NCI-H1694 (cell line): ENCODE results near the gene C1orf116.
A peak's percentile ranks its signal among the peaks of the same experiment; 100 is the strongest.

ENCODE experiments used
- DNase-seq: peaks from one replicate; lab custom pipeline; 2025; lab: John Stamatoyannopoulos, UW

C1orf116 gene

DNA sequence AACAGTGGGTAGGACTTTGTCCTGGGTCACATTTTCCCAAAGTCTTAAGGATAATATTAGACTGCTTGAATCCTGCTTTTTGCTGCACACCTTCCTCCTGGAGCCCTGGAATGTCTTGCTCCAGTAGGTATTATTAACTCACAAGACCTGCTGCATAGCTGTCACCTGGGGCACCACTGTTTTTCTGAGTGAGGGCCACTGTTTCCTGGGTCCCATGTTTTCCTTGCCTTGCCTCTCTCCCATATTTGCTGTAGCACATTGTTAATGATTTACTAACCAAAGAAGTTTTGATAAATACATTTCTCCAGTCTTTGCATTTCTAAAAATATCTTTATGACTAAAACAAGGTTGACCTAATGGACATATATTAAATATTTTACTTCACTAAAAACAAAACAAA lies 39.8 kb downstream of the C1orf116 start:
- DNase-seq = no peak

DNA sequence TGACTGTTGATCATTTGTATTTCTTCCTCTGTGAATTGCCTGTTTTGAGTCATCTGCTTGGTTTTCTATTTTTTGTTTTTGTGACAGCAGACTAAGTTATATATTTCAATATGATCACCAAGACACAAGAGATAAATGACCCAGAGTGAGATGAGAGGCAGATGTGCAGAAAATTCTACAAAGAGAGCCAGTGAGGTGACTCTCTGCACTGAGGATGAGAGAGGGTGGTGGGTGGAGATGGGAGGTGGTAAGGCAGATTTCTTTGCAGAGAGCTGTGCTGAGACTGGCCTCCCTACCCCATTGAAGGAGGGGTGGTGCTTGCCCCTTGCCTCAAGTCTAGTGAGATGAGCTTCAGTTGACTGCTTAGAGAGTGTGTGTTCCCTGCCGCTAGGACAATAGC lies 44.7 kb downstream of the C1orf116 start:
- no peak for DNase-seq

- no peak for DNase-seq
Measured at GRCh38 chr1:206986885-206987284, 45.7 kb downstream of the C1orf116 start.

DNA sequence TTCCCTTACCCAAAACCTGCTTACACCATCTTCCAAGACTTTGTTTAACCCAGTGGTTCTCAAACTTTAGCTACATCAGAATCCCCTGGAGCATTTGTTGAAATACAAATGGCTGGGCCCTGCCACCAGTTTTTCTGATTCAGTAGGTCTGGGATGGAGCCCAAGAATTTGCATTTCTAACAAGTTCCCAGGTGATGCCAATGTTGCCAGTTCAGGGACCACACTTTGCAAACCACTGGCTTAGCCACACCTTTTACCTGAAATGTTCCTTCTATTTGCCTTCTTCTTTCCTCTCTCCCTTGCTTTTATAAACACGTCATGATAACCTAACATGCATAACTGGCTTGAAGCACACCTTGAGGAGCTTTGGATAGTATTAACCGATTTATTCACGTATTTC lies 46.2 kb downstream of the C1orf116 start:
- no peak for DNase-seq

DNA sequence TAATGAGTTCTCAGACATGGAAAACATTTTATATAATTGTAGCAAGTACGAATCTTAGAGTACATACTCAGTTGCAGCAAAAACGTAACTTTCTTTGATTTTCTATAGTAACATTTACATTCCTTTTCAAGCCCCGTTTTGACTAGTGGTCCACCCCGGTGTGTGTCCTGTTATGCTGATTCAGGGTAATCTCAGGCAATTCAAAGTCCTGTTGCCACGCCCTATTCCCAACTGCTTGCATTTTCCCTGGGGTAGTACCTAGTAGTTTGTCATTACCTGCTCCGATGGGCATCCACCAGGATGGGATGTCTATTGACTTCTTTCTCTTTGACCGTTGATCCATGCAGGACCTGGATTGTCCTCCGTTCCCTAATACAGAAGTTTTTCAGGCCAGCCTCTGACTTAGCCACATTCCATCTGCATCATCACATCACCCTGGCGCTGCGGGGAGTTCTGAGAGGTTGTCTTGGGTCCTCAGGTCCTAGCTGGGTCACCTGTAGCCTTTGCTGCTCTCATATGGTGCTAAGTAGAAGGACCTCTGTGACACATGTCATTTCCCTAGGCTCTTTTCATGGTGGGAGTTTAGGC lies 47.3 kb downstream of the C1orf116 start:
- DNase-seq = no peak

- peak; percentile 37 for DNase-seq
Measured at GRCh38 chr1:206982216-206982615, 50.3 kb downstream of the C1orf116 start.

DNA sequence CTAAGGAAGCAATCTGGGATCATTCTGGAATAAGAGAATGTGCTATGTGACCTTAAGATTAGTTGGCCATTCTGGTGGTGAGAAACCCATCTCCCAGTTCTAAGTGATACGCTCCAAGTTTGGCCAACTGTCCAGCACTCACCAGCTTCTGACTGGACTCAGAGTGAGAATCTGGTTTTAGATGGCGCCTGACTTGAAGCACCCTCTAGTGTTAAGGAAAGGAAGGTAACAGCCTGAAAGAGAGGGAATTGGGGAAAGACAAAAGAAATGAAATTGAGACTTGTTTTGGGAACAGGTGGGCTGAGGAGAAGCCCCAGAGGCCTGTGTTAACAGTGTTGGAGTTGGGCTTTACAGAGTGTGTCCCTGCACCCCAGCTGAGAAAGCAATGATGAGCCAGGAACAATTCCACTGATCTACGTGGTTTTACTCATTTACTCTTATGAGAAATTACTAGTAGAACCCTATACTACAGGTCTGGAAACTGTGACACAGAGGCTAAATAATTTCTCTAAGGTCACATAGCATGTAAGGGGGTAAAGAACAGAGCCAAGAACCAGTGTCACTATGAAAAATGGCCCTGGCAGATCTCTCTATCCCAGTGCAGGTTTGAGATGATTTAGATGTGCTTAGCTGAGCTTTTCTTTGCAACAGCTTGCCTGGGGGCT lies 53.0 kb downstream of the C1orf116 start:
- no peak for DNase-seq

DNA sequence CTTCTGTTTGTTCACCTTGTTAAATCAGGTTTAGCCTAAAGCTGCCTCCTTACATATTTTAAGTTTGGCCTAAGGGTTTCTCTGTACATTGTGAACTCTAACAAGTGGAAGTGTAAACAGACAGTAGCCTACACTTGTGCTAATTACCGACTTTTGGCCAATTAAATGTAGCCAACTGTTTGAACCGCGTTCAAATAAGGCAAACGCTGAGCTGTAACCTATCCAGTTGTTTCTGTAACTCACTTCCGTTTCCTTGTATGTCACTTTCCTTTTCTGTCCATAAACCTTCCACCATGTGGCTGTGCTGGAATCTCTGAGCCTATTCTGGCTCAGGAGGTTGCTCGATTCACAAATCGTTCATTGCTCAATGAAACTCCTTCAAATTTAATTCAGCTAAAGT lies 54.3 kb downstream of the C1orf116 start:
- no peak for DNase-seq

GRCh38 chr1:206975306-206975705 lies 57.2 kb downstream of the C1orf116 start:
- DNase-seq = peak; percentile 16

DNA sequence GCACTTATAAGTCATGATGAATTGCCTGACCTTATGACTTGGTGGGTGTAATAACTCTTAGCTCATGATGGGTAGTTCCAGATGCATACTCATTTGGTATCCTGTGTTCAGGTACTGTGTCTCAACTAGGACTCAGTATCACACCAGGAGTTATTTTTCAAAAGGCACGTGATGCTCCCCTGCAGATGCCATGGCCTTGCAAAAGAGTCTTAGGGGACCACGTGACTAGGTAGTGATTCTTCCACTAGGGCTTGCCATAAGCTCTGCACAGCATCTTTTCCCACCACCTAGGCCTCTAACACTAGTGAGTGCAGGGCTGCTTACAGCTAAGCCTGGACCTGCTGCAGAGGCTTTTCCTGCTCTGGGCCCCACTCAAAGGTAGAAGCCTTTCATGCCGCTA lies 58.4 kb downstream of the C1orf116 start:
- DNase-seq = no peak

GRCh38 chr1:206972728-206973127 lies 59.8 kb downstream of the C1orf116 start:
- DNase-seq = no peak

DNA sequence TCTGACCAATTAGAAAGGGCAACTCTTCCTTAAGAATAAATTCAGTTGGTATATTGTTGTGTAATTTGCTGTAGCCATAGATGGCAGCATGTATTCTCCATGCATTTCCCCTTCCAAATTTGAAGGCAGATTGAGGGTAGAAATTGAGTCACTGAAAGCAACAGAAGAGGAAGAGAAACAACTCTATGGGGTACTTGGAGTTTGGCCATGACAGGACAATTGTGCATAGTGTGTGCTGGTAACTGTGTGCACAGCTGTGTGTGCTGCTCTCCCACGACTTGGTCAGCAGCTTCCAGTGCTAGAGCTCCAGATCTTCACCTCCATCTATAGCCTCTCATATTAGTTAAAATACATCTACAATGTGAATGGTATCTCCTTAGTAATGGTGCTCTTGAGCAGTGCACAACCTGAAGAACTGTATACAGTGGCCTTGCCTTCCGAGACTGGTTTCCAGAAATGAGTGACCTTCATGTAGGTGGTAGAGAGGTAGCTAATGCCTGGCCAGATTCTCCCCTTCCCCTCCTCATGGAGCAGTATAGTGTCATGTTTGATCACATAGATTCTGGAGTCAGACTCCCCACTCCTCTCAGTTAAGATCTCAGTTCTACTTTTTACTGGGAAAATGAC lies 61.4 kb downstream of the C1orf116 start:
- no peak for DNase-seq

GRCh38 chr1:206970446-206970845 lies 62.1 kb downstream of the C1orf116 start, which contains the start of gene FCAMR:
FCAMR (minus strand) TSS chr1:206970460; CDS start chr1:206970125, 335 bp downstream.
- no peak for DNase-seq

DNA sequence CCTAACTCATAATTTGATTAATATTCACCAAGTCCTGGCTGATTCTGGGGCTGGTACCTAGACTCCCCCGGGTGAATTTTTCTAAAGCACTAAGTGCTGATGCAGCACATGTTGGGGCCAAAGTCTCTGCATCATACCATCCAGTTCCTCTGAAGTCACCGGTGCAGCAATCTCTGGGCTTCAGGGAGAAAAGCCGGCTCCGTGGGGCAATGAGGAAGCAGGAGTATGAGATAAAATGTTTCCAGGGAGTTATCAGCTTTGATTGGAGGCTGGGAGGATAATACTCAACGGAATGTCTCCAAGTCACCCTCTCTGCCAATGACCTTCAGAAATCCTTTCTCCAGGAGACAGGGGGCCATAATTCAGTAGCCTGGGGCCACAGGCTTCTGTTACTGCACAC lies 63.5 kb downstream of the C1orf116 start:
- DNase-seq = no peak
